ENCODE results near the gene RPL18.

- no peak for TF ChIP-seq EZH2 (IDR thresholded peaks at IDR 0.05; ENCODE audit: borderline replicate concordance, low read depth, low read length, severe bottlenecking)
- TF ChIP-seq CTCF (IDR thresholded peaks at IDR 0.05; ENCODE audit: borderline replicate concordance, extremely low read depth, low read length, poor library complexity, severe bottlenecking): no peak
Measured at GRCh38 chr19:48654299-48655059, 35.5 kb upstream of the RPL18 start.

Data from DND-41 (cell line).